G401.6 (cell line): ENCODE data around the gene MAGI1.
"Not testable (repeated sequence)": the region's sequence is repeated elsewhere in the genome, so short reads cannot be mapped to it uniquely, and the experiment has no call there.

Source experiments
- FAIRE-seq: peaks from 2 replicates; lab custom pipeline; 2012; peaks lifted over from hg19 to GRCh38; lab: Jason Lieb, UNC

Gene MAGI1

DNA sequence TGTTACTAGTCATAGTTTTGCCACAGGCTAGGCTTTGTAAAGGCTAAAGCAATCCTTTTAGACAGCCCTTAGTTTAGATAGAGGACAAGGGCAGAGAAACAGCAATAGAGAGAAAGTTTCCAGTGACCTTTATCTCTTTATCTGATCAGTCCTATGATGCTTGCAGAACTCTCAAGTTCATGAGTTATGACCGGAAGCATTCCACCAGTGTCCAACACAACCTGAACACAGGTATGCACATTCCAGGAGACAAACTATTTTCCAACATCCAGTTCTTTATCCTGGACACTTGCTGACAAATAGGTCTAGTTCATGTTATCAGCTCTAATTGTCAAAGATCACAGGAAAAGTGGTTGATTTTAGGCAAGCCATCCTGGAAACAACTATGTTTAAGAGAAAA, 422.2 kb downstream of the MAGI1 start:
- FAIRE-seq = no peak

DNA sequence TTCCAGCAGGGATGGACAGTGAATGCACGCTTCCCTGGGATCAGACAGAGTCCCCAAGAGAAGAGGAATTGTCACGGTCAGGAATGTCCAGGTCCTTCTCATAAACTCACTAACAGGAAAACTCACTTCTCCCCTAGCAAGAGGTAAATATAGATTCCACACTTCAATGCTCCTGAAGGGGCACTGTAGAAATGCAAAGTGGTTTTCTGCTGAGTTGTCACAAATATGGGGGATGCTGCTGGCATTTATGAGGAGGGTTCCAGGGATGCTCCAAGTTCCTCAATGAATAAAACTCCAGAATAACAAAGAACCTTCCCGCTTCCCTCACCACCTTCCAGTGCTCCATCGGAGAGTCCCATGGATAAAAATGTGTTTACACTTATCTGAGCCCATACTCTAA, 423.4 kb downstream of the MAGI1 start:
- no peak for FAIRE-seq

DNA sequence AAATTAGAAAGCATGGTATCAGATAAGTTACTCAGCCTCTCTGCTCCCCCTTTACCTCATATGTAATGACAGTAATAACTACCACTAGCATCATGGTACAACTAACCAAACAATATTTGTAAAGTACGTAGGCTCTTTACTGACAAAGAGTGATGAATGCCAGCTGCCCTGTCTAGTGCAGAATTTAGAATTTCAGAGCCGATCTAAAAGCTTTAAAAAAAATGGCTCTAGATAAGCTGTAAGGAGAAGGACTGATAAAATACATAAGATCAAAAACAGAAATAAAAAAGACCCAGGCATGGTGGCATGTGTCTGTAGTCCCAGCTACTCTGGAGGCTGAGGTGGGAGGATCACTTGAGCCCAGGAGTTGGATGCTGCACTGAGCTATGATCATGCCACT, 424.1 kb downstream of the MAGI1 start:
- no peak for FAIRE-seq

DNA sequence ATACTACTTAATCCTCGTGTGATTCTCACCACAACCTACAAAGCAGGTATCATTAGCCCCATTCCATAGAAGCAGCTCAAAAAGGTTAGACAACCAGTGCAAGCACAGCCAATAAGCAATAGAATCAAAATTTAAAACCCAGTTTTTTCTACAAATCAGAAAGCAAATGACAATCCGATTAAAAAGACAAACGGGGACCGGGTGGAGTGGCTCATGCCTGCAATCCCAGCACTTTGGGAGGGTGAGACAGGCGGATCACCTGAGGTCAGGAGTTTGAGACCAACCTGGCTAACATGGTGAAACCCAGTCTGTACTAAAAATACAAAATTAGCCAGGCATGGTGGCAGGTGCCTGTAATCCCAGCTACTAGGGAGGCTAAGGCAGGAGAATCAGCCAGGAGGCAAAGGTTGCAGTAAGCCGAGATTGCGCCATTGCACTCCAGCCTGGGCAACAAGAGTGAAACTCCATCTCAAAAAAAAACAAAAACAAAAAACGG, 430.7 kb downstream of the MAGI1 start:
- not testable (repeated sequence) for FAIRE-seq

DNA sequence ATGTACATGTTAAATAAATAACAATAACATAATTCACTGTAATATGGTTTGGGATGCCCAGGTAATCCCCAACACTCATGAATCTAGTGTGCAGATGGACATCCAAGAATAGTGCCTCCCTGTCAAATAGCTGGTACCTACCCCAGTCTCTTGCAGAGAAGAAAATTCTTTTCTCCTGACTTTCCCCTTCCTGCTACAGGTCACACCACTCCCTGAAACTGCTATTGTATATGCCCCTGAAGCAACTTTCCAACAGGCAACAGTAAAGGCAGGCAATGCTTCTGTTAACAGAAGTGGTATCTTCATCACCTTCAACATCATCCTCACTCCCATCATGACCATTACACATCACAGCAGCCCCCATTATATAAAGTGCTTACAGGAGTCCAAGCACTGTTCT, 431.6 kb downstream of the MAGI1 start:
- no peak for FAIRE-seq

DNA sequence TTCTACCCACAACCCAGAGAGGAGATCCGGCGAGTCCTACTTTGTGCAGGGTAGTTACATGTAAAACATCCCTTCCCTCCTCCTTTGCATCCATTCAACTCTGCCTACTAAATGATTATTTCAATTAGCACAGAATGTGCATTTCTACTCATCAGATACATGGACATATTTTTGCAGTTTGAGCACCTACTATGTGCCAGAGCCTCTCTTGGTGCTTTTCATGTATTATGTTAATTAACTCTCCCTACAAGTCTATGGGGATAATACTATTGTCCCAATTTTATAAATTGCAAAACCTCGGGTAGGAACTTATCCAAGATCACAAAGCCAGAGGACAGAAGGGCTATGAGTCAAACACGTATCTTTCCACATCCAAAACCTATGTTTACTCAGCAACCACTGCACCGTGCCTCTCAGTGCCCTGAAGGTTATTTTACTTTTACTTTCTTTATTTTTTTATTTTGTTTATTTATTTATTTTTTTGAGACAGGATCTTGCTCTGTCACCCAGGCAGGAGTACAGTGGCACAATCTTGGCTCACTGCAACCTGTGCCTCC, 432.8 kb downstream of the MAGI1 start:
- FAIRE-seq = no peak

DNA sequence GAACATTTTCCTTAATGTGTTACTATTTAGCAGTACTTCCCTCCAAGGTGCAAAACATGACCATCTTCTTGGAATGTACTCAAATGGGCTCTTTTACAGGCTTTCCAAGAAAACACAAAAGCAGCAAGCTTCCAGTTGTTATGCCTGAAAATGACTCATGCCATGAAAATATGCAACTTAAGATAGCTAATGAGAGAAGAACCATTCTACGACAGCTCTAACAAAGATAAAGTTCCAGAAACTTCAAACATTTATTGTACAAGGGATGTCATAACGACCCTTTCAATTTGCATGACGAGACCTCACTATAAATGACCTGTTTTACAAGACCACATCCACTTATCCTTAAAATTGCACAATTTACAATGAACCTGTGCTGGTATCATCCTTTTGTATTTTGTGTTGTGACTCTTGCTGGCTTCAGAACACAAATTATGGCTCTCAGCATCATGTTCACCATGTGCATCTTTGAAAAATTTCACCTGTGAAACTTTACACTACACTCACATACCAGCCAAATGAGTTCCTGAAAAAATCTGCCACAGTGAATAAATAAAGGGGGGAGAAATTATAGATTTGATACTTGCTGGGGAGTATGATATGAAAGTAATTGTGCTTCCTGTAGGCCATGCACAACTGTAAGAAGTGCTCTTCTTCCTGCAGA, 433.7 kb downstream of the MAGI1 start:
- FAIRE-seq = no peak

DNA sequence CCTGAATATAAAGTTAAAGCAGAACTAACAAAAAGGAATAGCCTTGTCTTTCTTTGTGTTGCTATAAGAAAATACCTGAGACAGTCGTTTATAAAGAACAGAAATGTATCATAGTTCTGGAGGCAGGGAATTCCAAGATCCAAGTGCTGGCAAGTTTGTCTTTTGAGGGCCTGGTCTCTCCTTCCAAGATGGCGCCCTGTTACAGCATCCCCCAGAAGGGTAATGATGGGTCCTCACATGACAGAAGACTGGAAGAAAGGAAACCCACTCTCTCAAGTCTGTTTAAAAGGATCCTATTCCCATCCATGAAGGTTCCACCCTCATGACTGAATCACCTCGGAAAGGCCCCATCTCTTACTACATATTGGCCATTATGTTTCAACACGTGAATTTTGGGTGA, 435.1 kb downstream of the MAGI1 start:
- no peak for FAIRE-seq

DNA sequence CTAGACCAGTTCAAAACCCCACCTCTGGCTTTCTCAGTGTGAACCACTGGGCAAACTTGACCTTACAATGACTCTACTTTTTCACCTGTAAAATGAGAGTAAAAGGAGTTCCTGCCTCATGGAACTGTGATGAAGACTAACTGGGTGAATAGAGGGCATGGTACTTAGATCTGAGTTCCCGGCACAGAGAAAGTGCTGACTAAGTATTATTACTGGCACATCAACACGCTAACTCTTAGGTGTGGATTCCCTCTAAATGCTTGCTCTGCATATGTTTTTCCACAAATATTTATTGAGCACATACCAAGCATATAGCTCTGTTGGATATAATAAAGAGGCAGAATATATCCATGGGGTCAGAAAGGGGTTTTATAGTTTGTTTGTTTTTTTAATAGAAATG, 437.8 kb downstream of the MAGI1 start:
- no peak for FAIRE-seq

DNA sequence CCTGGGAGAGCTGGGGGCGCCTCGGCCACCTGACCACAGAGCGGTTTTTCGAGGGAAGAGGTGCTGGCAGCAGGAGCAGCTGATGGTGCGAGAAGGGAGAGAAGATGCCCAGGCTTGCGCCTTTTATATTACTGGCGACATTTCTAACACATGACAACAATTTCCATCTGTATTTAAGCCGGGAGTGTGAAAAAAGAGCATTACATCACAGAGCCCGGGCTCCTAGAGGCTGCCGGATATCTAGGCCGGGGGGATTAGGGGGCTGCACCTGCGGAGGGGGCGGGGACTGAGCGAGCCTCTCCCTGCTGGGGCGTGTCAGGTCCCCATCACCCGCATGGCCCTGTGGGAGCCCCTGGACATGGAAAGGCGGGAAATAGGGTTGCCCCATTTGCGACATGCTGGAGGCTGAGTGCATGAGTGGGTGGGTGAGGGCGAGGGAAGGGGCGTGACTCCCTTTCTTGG, 440.7 kb downstream of the MAGI1 start:
- no peak for FAIRE-seq

DNA sequence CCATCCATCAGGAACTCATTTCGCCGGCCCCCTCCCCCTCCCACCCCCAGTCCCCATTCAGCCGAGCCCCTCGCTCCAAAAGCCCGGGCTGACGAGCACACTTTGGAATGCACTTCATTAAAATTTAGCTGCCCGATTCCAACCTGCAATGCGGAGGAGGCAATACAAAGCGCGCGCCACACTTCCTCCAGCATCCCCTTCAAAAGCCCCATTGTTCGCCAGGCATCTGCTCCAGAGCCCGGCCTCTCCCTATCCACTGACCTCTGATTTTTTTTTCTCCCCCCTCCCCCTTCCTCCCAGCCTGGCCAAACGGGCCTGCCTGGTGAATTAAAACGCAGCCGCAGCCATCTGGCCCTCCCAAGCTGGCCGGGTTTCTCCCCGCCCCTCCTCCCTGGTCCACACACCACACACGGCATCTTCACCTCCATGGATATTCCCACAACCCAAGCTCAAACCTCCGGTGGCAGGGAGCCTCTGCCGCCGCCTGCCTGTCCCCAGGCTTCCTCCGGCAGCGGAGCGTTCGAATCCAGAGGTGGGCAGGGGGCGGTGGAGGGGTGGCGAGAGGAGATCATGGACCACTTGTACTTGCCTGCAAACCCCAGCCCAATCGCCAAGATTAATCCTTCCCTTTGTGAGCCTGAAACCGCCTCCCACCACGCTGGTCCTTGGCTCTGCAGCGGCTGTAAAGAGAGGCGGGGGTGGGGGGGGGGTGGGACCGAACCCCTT, 441.3 kb downstream of the MAGI1 start:
- no peak for FAIRE-seq

DNA sequence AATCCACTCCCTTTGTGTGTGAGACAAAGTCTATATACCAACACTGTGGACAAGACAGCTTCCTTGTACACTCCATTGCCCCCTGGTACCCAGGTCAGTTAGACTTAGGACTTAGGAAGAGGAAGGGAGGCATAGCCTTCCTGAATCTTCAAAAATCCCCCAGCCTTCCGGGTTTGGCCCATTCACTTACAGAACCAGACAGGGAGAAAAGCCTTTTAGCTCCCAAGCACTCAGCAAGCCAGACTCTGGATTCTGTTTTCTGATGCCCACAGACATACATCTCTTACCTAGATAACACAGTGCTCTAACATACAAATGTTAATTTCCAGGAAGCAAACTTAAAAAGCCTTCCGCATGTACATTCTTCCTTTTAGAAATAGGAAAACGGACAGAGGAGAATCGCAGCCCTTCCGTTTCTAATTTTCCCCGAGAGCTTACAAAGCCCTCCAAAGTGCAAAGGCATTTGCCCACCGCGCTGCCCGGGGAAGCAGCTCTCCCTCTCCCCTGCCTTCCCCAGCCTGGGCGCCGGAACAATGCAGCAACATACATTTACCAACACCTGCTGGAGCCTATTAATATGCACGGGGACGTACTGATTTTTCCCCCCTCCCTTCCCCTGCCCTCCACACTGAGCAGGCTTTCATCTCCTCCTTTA, 442.0 kb downstream of the MAGI1 start:
- FAIRE-seq = no peak

DNA sequence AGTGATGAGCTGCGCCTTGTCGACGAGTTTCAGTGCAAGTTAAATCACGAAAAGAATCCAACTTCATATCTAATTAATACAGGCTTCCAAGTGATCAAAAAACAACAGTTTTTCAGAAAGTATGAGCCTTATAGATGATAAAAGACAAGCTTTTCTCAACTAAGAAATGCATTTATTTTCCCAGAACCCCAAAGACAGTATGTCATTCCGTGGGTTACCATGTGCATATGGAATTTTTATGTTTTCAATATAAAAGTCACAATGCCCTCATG, 442.8 kb downstream of the MAGI1 start:
- FAIRE-seq = no peak

DNA sequence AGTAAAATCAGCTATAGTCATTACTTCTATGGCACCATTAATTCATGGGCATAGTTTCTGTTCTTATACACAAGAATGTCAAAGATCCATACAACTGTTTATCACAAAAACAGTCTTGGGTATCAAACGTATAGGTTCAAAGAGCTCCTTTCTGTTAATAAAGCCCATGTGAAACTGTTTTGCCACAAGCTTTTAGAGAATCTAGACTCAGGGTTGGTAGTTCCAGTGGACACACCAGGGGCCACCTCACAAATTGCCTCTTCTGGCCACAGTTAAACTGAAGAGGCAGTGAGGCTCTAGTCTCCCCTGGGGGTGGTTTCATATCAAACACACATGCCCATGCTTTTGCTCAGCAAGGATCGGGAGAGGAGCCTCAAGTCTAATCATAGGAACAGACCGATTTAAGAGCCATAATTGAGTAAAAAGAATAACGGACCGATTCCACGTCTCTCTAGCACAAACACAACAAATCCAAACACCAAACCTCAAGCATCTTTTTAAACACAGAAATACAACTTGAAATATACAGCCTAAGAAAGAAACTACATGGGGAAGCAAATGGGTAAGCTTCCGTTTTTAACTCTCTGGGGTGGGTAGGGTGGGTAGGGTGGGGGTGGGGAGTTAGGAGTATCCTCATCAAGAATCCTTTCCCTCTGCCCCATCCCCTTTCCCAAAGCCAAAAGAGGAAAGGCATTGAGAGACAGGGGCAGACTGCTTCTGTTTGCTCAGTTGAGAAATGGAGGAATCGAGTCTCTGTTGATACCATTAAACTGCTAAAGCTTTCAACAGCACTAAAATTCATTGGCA, 443.3 kb downstream of the MAGI1 start:
- FAIRE-seq = no peak

DNA sequence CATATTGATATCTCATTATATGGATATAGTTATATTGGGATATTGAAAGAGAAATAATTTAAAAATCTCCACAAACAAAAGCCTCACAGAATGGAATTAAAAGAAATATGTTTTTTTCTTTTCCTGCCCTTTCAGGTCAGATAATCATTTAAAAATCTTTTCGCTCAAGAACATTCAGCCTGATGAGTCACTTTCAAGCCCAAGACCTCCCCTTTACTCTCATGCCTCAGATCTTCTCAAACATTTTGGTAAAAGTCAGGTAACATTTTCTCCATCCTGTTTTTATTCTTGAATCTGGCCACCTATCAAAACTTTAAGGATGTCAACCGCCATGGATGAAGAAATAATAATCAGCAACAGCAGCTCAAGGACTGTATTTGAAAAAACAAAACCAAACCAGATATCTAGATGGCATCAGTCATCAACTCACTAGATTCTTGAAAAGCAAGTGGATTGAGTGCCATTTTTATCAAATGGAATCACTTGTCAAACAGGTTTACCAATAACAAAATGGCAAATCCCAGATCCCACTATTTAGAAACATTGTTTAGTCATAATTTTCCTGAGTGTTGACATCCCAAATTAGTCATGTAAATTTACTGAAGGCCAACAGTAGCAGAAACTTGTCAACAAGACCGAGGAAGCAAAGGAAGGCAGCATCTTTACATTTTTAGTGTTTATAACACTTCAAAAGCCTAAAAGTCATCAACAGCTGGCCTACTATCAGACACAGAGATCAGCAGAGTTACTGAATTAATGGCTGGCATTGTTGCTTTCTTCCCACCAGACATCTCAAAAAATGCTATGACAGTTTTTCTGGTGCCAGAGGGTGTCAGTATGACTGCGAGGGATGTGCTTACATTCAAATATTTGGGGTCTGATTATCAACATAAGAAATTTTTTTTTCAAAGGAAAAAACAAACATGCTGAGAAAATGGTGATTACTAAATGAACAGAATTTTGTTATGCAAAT, 444.7 kb downstream of the MAGI1 start:
- no peak for FAIRE-seq

DNA sequence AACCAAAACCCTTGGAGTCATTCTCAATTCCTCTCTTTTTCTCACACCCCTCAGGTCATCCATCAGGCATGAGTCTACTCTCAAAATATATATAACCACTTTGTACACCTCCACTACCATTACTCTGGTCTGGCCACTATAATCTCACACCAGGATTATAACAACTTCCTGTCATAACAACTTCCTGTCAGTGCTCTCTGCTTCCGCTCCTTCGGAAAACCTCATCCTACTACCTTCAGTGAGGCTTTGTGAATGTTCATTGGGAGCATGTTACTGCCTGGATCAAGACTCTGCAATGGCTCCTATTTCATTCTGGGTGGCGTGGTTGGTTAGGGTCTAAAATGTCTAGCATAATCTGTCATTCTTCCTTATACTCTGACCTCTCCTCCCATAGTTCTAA, 447.4 kb downstream of the MAGI1 start:
- no peak for FAIRE-seq

DNA sequence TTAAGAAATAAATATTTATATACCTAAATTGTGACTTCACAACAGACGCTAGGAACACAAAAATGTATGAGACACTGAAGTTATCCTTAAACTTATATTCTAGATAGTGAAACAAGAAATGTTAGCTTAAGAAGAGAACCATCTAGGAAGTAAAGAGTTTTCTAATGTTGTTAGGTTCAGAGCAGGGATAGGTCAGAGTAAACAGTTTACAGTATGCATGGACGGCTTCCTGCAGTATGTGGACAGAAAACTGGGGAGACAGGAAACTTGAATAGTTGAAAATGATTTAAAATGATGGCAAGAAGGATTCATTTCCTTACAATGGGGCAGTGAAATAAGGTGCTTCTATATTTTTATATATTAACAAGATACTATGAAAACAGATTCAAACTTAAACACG, 449.8 kb downstream of the MAGI1 start:
- FAIRE-seq = no peak

DNA sequence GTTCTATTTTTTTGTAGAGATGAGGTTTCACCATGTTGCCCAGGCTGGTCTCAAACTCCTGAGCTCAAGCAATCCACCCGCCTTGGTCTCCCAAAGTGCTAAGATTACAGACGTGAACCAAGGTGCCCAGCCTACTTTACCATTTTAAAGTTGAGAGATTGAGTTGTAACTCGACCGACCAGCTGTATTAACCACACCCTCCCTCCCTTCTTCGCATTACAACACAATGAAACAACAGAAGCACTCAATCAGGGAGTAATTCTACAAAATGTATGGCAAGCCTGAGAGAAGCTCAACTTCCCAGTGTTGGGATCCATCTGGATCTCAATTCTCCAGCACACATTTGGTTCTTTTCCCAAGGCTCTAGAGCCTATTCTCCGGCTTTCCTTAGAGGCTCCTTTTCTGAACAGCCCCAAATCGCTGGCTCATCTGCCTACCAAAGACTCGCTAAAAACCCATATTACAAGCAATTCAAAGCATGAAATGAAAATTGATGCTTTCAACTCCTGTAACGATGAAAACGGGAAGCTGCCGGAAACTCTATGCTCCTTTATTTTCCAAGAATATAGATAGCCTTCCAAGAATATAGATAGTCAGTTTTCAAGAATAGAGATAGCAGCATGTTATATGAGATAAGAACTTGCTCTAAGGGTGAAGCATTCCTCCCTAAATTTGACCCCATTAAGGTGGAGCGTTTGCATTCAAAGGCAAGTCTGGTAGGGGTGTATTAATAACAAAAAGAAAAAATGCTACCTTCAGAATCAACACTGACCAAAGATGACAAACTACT, 450.9 kb downstream of the MAGI1 start:
- no peak for FAIRE-seq

DNA sequence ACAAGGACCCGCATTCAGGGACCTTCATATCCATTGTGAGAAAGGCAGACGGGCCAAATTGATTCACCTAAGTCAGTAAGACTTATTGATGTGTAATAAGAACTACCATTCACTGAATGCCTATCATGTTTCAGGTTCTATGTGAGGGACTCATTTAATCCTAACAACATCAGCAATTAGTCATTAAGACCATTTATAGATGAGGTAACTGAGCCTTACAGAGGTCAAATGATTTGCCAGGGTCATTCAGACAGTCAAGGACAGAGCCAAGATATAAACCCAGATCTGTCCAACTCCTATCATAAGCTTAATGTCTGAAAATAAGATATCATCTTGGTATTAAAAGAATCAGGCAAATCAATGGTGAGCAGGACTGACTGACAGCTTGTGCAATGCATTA, 453.8 kb downstream of the MAGI1 start:
- FAIRE-seq = no peak

DNA sequence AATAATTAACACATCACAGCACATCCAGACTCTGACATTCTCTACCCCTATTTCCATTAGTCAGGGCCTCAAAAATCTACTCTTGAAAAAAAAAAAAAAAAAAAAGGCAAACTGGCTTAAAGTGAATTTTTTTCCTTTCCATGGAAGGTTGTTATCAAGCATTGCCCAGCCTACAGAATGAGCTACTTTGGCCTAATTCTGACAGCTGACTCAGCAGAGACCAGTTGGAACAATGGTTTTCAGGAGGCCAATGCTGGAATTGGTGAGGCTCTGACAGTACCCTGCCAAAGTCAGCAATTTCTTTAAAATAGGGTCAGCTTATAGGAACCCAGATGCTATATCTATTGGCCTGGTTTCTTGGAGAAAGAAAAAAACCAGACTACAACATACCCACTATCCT, 454.7 kb downstream of the MAGI1 start:
- no peak for FAIRE-seq

DNA sequence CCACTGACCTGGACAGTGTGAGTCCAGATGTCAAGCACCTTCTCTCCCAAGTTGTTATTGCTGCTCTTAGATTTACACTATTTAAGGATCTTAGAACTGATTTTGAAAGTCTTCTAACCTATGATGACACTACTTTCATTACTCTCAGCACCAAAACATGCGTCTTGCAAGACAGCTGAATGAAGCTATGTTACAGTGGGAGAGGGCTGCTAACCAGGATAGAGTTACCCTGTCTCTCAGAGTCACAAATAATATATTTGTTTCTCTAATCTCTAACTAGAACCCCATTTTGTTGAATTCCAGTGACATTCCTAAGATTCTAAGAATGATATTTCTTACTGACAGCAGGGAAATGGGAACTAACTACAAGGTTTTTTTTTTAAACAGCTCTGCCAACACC, 455.5 kb downstream of the MAGI1 start:
- no peak for FAIRE-seq
